Measurements from ENCODE around the gene ZNF329. TPM values are rescaled to one million over a fixed set of nuclear protein-coding genes. Genes with fewer than 3 reads are reported as not detected.

The ZNF329 gene
- total RNA-seq, 2 donors from 2014 or later, result 3.9 to 5.9 TPM

DNA sequence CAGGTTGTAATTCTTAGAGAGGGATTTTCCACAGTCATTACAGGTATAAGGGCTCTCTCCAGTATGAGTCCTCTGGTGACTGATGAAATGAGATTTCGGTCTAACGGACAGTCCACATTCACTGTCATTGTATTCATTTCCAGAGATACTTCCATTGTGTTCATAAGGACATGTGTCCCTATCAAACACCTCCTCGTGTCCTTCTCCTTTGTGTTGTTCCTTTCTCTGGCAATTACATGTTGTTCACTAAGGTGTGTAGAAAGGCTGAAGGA lies 42.1 kb downstream of the ZNF329 start:
- Histone ChIP-seq H3K4me3 (no peak overlapping the region), H3K9ac (ENCODE audit: low read depth in 2 of 2, low read length in 2 of 2) (no peak overlapping the region), H3K36me3 (no peaks in the 10 kb centered on the region), H3K27ac (no peak overlapping the region), H3K4me1 (no peaks in the 10 kb centered on the region), H3K9me3 (no peaks in the 10 kb centered on the region), H3K27me3 (no peaks in the 10 kb centered on the region)
- intact Hi-C loops (cut with DNase I), result no loop called here
- DNase-seq, result no peak
- TF ChIP-seq, protein P1, sequence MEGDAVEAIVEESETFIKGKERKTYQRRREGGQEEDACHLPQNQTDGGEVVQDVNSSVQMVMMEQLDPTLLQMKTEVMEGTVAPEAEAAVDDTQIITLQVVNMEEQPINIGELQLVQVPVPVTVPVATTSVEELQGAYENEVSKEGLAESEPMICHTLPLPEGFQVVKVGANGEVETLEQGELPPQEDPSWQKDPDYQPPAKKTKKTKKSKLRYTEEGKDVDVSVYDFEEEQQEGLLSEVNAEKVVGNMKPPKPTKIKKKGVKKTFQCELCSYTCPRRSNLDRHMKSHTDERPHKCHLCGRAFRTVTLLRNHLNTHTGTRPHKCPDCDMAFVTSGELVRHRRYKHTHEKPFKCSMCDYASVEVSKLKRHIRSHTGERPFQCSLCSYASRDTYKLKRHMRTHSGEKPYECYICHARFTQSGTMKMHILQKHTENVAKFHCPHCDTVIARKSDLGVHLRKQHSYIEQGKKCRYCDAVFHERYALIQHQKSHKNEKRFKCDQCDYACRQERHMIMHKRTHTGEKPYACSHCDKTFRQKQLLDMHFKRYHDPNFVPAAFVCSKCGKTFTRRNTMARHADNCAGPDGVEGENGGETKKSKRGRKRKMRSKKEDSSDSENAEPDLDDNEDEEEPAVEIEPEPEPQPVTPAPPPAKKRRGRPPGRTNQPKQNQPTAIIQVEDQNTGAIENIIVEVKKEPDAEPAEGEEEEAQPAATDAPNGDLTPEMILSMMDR (IDR thresholded peaks at IDR 0.05), result no peak

DNA sequence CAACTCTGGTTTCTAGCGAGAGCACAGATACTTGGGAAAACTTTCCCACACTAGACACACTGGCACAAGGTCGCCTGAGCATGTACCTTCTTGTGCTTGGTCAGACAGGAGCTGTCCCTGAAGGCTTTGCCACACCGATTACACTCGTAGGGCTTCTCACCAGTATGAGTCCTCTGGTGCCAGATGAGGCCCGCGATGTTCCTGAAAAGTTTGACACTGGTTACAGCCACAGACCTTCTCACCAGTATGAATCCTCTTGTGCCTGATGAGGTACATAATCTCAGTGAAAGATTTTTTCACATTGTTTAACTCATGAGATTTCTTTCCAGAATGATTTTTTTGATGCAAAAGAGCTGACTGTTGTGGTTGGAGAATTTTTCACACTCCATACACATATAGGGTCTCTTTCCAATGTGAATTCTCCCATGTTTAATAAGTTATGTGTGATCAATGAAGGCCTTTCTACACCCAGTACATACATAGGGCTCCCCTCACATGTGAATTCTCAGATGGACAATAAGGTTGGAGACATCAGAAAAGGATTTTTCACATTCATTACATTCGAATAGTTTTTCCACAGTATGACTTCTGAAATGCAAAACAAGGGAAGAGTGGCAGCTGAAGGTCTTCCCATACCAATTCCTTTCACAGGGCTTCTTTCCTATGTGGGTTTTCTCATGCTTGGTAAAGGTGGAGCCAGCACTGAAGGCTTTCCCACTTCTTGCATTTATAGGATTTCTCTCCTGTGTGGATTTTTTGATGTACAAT lies 42.6 kb downstream of the ZNF329 start:
- intact Hi-C loops (cut with DNase I), result no loop called here

GRCh38 chr19:58098682-58098998 lies 51.9 kb downstream of the ZNF329 start:
- intact Hi-C loops (cut with DNase I), result loop anchor here (2.0 kb wide), 1 partner anchor 54 kb away; no protein-coding TSS in a partner anchor
- Histone ChIP-seq H3K9ac (ENCODE audit: low read depth in 2 of 2, low read length in 2 of 2) (peak overlapping the region; percentile 74 to 81), H3K27ac (peak overlapping the region; percentile 76), H3K4me1 (no peaks in the 10 kb centered on the region), H3K4me3 (peak overlapping the region; percentile 90), H3K36me3 (no peaks in the 10 kb centered on the region), H3K27me3 (no peaks in the 10 kb centered on the region), H3K9me3 (no peaks in the 10 kb centered on the region)
- no peak for DNase-seq
- TF ChIP-seq, protein P1 (IDR thresholded peaks at IDR 0.05), result no peak

More for the DNA sequence above, 42.6 kb downstream of the ZNF329 start:
- Histone ChIP-seq H3K36me3 (no peaks in the 10 kb centered on the region), H3K4me1 (no peaks in the 10 kb centered on the region), H3K27ac (no peak overlapping the region), H3K4me3 (no peak overlapping the region), H3K9me3 (no peaks in the 10 kb centered on the region), H3K9ac (ENCODE audit: low read depth in 2 of 2, low read length in 2 of 2) (no peak overlapping the region), H3K27me3 (no peaks in the 10 kb centered on the region)
- TF ChIP-seq, protein P1 (IDR thresholded peaks at IDR 0.05), result no peak
- DNase-seq, result no peak

GRCh38 chr19:58097781-58098681 lies 52.6 kb downstream of the ZNF329 start, which contains the start of gene ZSCAN18:
Gene ZSCAN18 (minus strand): TSS chr19:58098231. CDS start chr19:58090267, 7,964 bp downstream.
- intact Hi-C loops (cut with DNase I), result loop anchor here (2.0 kb wide), 1 partner anchor 55 kb away; no protein-coding TSS in a partner anchor
- Histone ChIP-seq H3K9ac (ENCODE audit: low read depth in 2 of 2, low read length in 2 of 2) (peak within 1 kb of the TSS; percentile 81 to 82), H3K9me3 (no peaks in the 10 kb centered on the region)

DNA sequence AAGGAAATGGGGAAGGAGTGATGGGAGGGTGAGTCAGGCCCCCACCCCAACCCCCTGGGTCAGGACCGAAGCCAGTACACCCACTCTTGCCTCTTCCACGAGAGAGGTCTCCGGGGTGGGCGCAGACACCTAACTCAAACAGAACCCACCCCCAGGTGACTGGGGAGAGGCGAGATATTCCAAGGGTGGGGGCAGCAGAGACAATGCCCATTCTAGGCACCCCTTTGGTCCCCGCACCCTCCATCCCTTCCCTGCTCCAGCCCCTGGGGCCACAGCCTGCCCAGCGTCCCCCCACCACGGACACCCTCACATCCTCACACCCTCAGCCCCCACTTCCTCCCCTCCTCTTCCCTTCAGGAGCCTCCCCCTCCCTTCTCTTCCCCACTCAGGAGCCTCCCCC lies 53.2 kb downstream of the ZNF329 start:
- Histone ChIP-seq H3K4me3 (peak overlapping the region; percentile 90), H3K9ac (ENCODE audit: low read depth in 2 of 2, low read length in 2 of 2) (peak overlapping the region; percentile 51 to 52), H3K4me1 (no peaks in the 10 kb centered on the region), H3K27ac (no peak overlapping the region), H3K36me3 (no peaks in the 10 kb centered on the region), H3K9me3 (no peaks in the 10 kb centered on the region), H3K27me3 (no peaks in the 10 kb centered on the region)
- no peak for DNase-seq
- intact Hi-C loops (cut with DNase I), result no loop called here
- TF ChIP-seq, protein P1 (IDR thresholded peaks at IDR 0.05), result no peak

More at GRCh38 chr19:58097781-58098681, 52.6 kb downstream of the ZNF329 start, which contains the start of gene ZSCAN18:
- DNase-seq, result peak; percentile 95
- no peaks in the 10 kb centered on the region for H3K4me1 ChIP-seq
- TF ChIP-seq, protein P1 (IDR thresholded peaks at IDR 0.05), result no peak
- H3K4me3 ChIP-seq, result peak within 1 kb of the TSS; percentile 90
- no peaks in the 10 kb centered on the region for H3K36me3 ChIP-seq
- H3K27me3 ChIP-seq, result no peaks in the 10 kb centered on the region
- H3K27ac ChIP-seq, result peak within 1 kb of the TSS; percentile 76

Measured in colonic mucosa (tissue), 4 donors.